ENCODE measurements around the gene DACT3.

The DACT3 gene

GRCh38 chr19:46661020-46661731 is at the start of gene DACT3:
Gene DACT3, minus strand, starts transcription at chr19:46661182. Its CDS starts 118 bp downstream, at chr19:46661064.
- DNase-seq (ENCODE audit: low spot score), result peak; percentile 100

- DNase-seq (ENCODE audit: low spot score), result no peak
Measured at GRCh38 chr19:46710687-46711086, 49.7 kb upstream of the DACT3 start.

GRCh38 chr19:46704379-46705076 is 43.5 kb upstream of the DACT3 start:
- peak; percentile 80 for DNase-seq (ENCODE audit: low spot score)

GRCh38 chr19:46700704-46701103 is 39.7 kb upstream of the DACT3 start:
- no peak for DNase-seq (ENCODE audit: low spot score)

GRCh38 chr19:46698395-46699321 is 37.7 kb upstream of the DACT3 start:
- DNase-seq (ENCODE audit: low spot score), result no peak

GRCh38 chr19:46697204-46697960 is 36.4 kb upstream of the DACT3 start:
- no peak for DNase-seq (ENCODE audit: low spot score)

GRCh38 chr19:46696866-46697203 is 35.9 kb upstream of the DACT3 start:
- no peak for DNase-seq (ENCODE audit: low spot score)

GRCh38 chr19:46696052-46696451 is 35.1 kb upstream of the DACT3 start:
- no peak for DNase-seq (ENCODE audit: low spot score)

- DNase-seq (ENCODE audit: low spot score), result no peak
Measured at GRCh38 chr19:46693760-46694159, 32.8 kb upstream of the DACT3 start.

GRCh38 chr19:46692918-46693722 is 32.1 kb upstream of the DACT3 start:
- no peak for DNase-seq (ENCODE audit: low spot score)

- no peak for DNase-seq (ENCODE audit: low spot score)
Measured at GRCh38 chr19:46691948-46692347, 31.0 kb upstream of the DACT3 start.

GRCh38 chr19:46691104-46691503 is 30.1 kb upstream of the DACT3 start:
- DNase-seq (ENCODE audit: low spot score), result no peak

GRCh38 chr19:46689358-46689757 is 28.4 kb upstream of the DACT3 start:
- no peak for DNase-seq (ENCODE audit: low spot score)

- DNase-seq (ENCODE audit: low spot score), result no peak
Measured at GRCh38 chr19:46687438-46688145, 26.6 kb upstream of the DACT3 start.

GRCh38 chr19:46685189-46685588 is 24.2 kb upstream of the DACT3 start:
- no peak for DNase-seq (ENCODE audit: low spot score)

GRCh38 chr19:46678110-46678732 is 17.2 kb upstream of the DACT3 start:
- DNase-seq (ENCODE audit: low spot score), result peak; percentile 56

GRCh38 chr19:46674416-46675178 is 13.6 kb upstream of the DACT3 start:
- DNase-seq (ENCODE audit: low spot score), result no peak

GRCh38 chr19:46670813-46671212 is 9.8 kb upstream of the DACT3 start:
- DNase-seq (ENCODE audit: low spot score), result no peak

GRCh38 chr19:46668662-46669061 is 7.7 kb upstream of the DACT3 start:
- no peak for DNase-seq (ENCODE audit: low spot score)

All from activated CD4-positive, alpha-beta T cell treated with anti-CD3 and anti-CD28 coated beads, Interleukin-2, Interleukin-4, amounts not matched to agents 100 ng/mL and 50 ng/mL, durations not matched to agents 16 hours and 8 hours (primary cell).